Measurements from ENCODE around the gene SKP1.

Gene SKP1

GRCh38 chr5:134146651-134147518 lies 29.9 kb downstream of the SKP1 start:
- DNase-seq (ENCODE audit: low read depth) = peak; percentile 12
- no peak overlapping the region for H3K4me3 ChIP-seq (ENCODE audit: control insufficient read depth, low read depth, low read length)
- no peak for TF ChIP-seq CTCF (conservative IDR thresholded peaks at IDR 0.05; ENCODE audit: control insufficient read depth, insufficient read depth, low read depth, low read length)

- TF ChIP-seq CTCF (conservative IDR thresholded peaks at IDR 0.05; ENCODE audit: control insufficient read depth, insufficient read depth, low read depth, low read length) = peak; percentile 97
- DNase-seq (ENCODE audit: low read depth) = peak; percentile 75
- no peak overlapping the region for H3K4me3 ChIP-seq (ENCODE audit: control insufficient read depth, low read depth, low read length)
Measured at GRCh38 chr5:134145779-134146581, 30.8 kb downstream of the SKP1 start.

GRCh38 chr5:134145041-134145757 lies 31.6 kb downstream of the SKP1 start:
- H3K4me3 ChIP-seq (ENCODE audit: control insufficient read depth, low read depth, low read length) = no peak overlapping the region
- no peak for TF ChIP-seq CTCF (conservative IDR thresholded peaks at IDR 0.05; ENCODE audit: control insufficient read depth, insufficient read depth, low read depth, low read length)
- DNase-seq (ENCODE audit: low read depth) = no peak

GRCh38 chr5:134143944-134144941 lies 32.5 kb downstream of the SKP1 start:
- no peak for TF ChIP-seq CTCF (conservative IDR thresholded peaks at IDR 0.05; ENCODE audit: control insufficient read depth, insufficient read depth, low read depth, low read length)
- DNase-seq (ENCODE audit: low read depth) = no peak
- H3K4me3 ChIP-seq (ENCODE audit: control insufficient read depth, low read depth, low read length) = no peak overlapping the region

- no peak overlapping the region for H3K4me3 ChIP-seq (ENCODE audit: control insufficient read depth, low read depth, low read length)
- no peak for DNase-seq (ENCODE audit: low read depth)
- no peak for TF ChIP-seq CTCF (conservative IDR thresholded peaks at IDR 0.05; ENCODE audit: control insufficient read depth, insufficient read depth, low read depth, low read length)
Measured at GRCh38 chr5:134143431-134143830, 33.3 kb downstream of the SKP1 start.

Measured in fibroblast of mammary gland (primary cell).